ENCODE measurements around the gene PFKL.

PFKL gene

GRCh38 chr21:44365251-44365966 is 65.6 kb downstream of the PFKL start:
- DNase-seq (ENCODE audit: low read depth) = no peak

- DNase-seq (ENCODE audit: low read depth) = no peak
These were observed 66.2 kb downstream of the PFKL start for GRCh38 chr21:44365967-44366585.

DNA sequence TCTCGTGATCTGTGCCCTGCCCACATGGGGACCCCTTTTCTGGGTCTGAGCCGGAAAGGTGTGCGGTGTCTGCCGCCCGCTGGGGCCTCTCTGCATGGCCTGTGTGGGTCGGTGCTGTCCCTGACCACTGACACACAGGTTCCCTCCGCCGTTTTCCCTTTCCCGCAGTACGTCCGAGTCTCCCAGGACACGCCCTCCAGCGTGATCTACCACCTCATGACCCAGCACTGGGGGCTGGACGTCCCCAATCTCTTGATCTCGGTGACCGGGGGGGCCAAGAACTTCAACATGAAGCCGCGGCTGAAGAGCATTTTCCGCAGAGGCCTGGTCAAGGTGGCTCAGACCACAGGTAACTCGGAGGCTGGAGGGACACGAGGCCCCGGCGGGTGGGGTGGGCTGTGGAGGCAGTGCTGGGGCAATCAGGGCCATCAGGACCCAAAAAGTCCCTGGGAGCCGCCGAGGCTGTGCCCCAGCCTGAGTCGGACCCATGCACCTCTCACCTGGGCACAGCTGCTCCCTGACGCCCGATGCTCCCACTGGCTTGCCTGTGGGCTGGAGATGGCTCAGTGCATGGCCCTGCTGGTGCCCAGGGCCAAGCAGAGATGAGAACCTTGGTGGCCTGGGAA is 66.8 kb downstream of the PFKL start:
- no peak for DNase-seq (ENCODE audit: low read depth)

GRCh38 chr21:44368711-44369446 is 69.0 kb downstream of the PFKL start:
- no peak for DNase-seq (ENCODE audit: low read depth)

DNA sequence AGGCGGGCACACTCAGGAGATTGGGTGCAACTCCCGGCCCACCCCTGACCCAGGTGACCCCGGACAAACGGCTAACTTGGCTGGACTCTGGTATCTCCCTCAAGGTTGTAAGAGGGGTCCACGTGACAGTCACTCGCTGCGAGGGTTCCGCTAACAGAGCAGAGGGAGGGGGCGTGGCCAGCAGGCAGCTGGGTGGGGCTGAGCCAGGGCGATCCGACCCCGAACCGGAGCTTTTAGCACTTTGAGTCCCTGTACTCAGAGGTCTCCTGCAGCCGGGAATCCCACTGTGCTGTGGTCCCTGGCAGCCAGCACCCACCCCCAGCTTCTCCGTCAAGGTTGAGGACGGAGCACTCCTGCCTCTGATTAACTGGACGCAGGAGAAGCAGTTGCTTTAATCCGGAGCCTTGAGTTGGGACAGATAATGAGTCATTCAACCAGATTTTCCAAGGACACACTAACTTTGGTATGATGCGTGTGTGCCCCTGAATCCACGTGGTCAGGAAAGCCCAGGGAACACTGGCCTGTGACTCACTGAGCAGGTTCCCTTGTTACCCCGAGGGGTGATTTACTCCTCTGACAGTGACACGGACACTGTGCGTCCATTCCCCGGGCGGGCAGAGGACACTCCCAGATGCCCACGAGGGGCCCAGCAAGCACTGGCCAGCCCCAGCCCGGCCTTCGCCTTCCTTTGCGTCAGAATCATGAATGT is 70.3 kb downstream of the PFKL start:
- no peak for DNase-seq (ENCODE audit: low read depth)

GRCh38 chr21:44370786-44371410 is 71.0 kb downstream of the PFKL start:
- no peak for DNase-seq (ENCODE audit: low read depth)

DNA sequence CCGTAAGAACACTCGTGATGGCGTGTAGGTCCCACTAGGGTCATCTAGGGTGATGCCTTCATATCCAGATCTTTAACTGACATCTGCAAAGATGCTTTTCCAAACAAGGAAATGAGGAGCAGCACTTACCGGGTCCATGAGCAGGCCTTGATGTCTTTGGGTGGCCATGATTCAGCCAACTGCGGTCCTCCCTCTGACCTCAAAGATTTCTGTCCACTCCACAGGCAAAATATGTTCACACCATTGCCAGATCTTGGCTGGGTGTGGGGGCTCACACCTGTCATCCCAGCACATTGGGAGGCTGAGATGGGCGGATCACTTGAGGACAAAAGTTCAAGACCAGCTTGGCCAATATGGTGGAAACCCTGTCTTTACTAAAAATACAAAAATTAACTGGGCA is 71.7 kb downstream of the PFKL start:
- no peak for DNase-seq (ENCODE audit: low read depth)

GRCh38 chr21:44372616-44373015 is 72.8 kb downstream of the PFKL start:
- DNase-seq (ENCODE audit: low read depth) = no peak

DNA sequence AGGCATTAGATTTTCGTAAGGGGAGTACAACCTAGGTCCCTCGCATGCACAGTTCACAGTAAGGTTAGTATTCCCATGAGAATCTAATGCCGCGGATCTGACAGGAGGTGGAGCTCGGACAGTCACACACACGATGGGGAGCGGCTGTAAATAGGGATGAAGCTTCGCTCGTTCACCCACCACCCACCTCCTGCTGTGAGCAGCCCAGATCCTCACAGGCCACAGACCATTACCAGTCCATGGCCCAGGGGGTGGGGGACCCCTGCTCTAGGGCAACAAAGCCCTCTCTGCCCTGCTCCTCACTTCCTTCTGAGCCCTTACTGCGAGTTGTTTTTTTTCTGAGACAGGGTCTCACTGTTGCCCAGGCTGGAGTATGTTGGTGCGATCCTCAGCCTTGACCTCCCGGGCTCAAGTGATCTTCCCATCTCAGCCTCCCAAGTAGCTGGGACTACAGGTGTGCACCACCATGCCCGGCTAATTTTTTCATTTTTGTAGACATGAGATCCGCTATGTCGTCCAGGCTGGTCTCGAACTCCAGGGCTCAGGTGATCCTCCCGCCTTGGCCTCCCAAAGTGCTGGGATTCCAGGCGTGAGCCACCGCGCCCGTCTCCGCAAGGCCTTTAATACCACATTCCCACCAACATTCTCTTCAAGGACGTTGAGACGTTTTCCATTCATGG is 74.9 kb downstream of the PFKL start:
- DNase-seq (ENCODE audit: low read depth) = no peak

- DNase-seq (ENCODE audit: low read depth) = no peak
These were observed 75.4 kb downstream of the PFKL start for GRCh38 chr21:44375281-44375651.

DNA sequence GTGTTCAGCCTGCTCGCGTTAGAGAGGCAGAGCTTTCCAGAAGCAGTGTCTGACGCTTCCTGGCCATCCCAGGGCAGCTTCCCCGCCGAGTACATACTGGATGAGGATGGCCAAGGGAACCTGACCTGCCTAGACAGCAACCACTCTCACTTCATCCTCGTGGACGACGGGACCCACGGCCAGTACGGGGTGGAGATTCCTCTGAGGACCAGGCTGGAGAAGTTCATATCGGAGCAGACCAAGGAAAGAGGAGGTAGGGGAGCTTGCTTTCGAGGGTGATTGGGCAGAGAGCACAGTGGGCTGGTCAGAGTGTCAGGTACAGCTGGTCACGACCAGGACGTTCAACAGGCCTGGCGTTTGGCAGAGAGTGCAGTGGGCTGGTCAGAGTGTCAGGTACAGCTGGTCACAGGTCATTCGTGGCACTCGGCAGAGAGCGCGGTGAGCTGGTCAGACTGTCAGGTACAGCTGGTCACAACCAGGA is 75.9 kb downstream of the PFKL start:
- no peak for DNase-seq (ENCODE audit: low read depth)

DNA sequence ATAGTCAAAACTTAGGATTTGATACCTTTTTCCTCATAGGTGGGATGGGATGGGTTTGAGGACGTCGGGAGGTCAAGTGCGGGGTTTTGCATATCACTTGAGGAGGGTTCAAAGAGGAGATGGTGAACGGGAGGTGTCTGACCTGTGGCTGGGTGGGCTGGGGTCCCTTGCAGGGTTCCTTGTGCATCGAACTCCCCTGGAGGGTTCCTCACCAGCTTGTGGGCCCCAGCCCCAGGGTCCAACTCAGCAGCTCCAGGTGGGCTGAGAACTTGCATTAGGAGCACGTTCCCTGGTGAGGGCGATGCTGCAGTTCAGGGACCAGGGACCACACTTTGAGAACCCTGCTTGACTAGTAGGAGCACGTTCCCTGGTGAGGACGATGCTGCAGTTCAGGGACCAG is 76.8 kb downstream of the PFKL start:
- no peak for DNase-seq (ENCODE audit: low read depth)

All from HS-27A (cell line).